ENCODE measurements around the gene SHC4. TPM values are rescaled to one million over a fixed set of nuclear protein-coding genes. Genes with fewer than 3 reads are reported as not detected.

Gene SHC4
- total RNA-seq, 1 donor from 2014 or later, result 4.5 TPM

GRCh38 chr15:48992096-48992495 is 28.4 kb upstream of the SHC4 start:
- no peak for DNase-seq (ENCODE audit: extremely low spot score, unreplicated experiment)
- Mint-ChIP-seq H3K27ac (no peak overlapping the region), H3K4me3 (no peak overlapping the region), H3K36me3 (peaks cover 43% of the 10 kb centered on the region), H3K9me3 (peaks cover 1% of the 10 kb centered on the region), H3K27me3 (no peaks in the 10 kb centered on the region), H3K4me1 (ENCODE audit: unreplicated experiment) (peaks cover under 1% of the 10 kb centered on the region)
- TF ChIP-seq CTCF (conservative IDR thresholded peaks at IDR 0.05), result no peak

GRCh38 chr15:48989170-48989569 is 25.5 kb upstream of the SHC4 start:
- H3K9me3 Mint-ChIP-seq, result peaks cover 5% of the 10 kb centered on the region
- no peak overlapping the region for H3K27ac Mint-ChIP-seq
- peaks cover 36% of the 10 kb centered on the region for H3K36me3 Mint-ChIP-seq
- no peak for DNase-seq (ENCODE audit: extremely low spot score, unreplicated experiment)
- peaks cover 11% of the 10 kb centered on the region for H3K4me1 Mint-ChIP-seq (ENCODE audit: unreplicated experiment)
- no peak overlapping the region for H3K4me3 Mint-ChIP-seq
- no peaks in the 10 kb centered on the region for H3K27me3 Mint-ChIP-seq
- no peak for TF ChIP-seq CTCF (conservative IDR thresholded peaks at IDR 0.05)

GRCh38 chr15:48987142-48987541 is 23.4 kb upstream of the SHC4 start:
- Mint-ChIP-seq H3K4me1 (ENCODE audit: unreplicated experiment) (peaks cover 22% of the 10 kb centered on the region), H3K4me3 (peak overlapping the region; percentile 42), H3K9me3 (peaks cover 5% of the 10 kb centered on the region), H3K27ac (peak overlapping the region; percentile 83), H3K36me3 (peaks cover 19% of the 10 kb centered on the region), H3K27me3 (no peaks in the 10 kb centered on the region)
- no peak for TF ChIP-seq CTCF (conservative IDR thresholded peaks at IDR 0.05)
- no peak for DNase-seq (ENCODE audit: extremely low spot score, unreplicated experiment)

- DNase-seq (ENCODE audit: extremely low spot score, unreplicated experiment), result no peak
- TF ChIP-seq CTCF (conservative IDR thresholded peaks at IDR 0.05), result no peak
- Mint-ChIP-seq H3K27ac (peak overlapping the region; percentile 19), H3K4me1 (ENCODE audit: unreplicated experiment) (peaks cover 27% of the 10 kb centered on the region), H3K4me3 (no peak overlapping the region), H3K36me3 (peaks cover 13% of the 10 kb centered on the region), H3K9me3 (peaks cover 5% of the 10 kb centered on the region), H3K27me3 (no peaks in the 10 kb centered on the region)
Measured at GRCh38 chr15:48986240-48986639, 22.5 kb upstream of the SHC4 start.

- Mint-ChIP-seq H3K9me3 (peaks cover 5% of the 10 kb centered on the region), H3K27me3 (no peaks in the 10 kb centered on the region), H3K27ac (peak overlapping the region; percentile 66), H3K4me3 (peak overlapping the region; percentile 18), H3K36me3 (peaks cover 9% of the 10 kb centered on the region), H3K4me1 (ENCODE audit: unreplicated experiment) (peaks cover 27% of the 10 kb centered on the region)
- no peak for DNase-seq (ENCODE audit: extremely low spot score, unreplicated experiment)
- TF ChIP-seq CTCF (conservative IDR thresholded peaks at IDR 0.05), result no peak
Measured at GRCh38 chr15:48985516-48985915, 21.8 kb upstream of the SHC4 start.

GRCh38 chr15:48984811-48985352 is 21.2 kb upstream of the SHC4 start:
- Mint-ChIP-seq H3K36me3 (peaks cover 5% of the 10 kb centered on the region), H3K27me3 (no peaks in the 10 kb centered on the region), H3K4me1 (ENCODE audit: unreplicated experiment) (peaks cover 27% of the 10 kb centered on the region), H3K27ac (peak overlapping the region; percentile 66), H3K9me3 (peaks cover 5% of the 10 kb centered on the region), H3K4me3 (peak overlapping the region; percentile 18)
- no peak for DNase-seq (ENCODE audit: extremely low spot score, unreplicated experiment)
- no peak for TF ChIP-seq CTCF (conservative IDR thresholded peaks at IDR 0.05)
